Stimulated activated CD8-positive, alpha-beta memory T cell treated with anti-CD3 and anti-CD28 coated beads, Interleukin-2, amount 100 ng/mL, for 1 hour (primary cell): Measurements from ENCODE around the gene OR10R2.
"Not testable (repeated sequence)": the region's sequence is repeated elsewhere in the genome, so short reads cannot be mapped to it uniquely, and the experiment has no call there.

Experiments
- DNase-seq, 2 donors: peaks; one replicate each; pipeline ENCODE4 v3.0.0-alpha.2; 2020; ENCODE audit warnings: low read depth in 2 of 2

The OR10R2 gene, protein sequence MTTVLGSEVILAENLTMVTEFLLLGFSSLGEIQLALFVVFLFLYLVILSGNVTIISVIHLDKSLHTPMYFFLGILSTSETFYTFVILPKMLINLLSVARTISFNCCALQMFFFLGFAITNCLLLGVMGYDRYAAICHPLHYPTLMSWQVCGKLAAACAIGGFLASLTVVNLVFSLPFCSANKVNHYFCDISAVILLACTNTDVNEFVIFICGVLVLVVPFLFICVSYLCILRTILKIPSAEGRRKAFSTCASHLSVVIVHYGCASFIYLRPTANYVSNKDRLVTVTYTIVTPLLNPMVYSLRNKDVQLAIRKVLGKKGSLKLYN

DNA sequence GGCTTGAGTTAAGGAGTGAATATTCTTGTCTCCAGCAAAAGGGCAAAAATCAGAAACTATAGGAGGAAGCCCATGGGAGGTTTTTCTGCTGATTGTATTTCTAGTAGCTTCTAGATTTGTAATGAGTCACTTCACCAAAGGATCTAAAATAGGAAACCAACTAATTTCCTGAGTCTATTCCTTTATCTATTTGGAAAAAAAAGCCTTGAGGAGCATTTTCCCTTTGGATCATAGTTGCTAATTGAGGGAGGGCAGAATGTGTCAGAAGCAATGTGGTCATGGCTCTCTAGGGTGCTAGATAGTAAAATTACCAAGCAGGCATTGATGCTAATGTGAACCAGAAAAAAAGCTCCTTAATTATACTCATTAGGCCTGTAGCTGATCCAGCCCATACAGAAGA lies at the start of gene OR10R2:
OR10R2 (plus strand) TSS at position 301 of the 400 bp plus-strand sequence. CDS start 106 bp downstream, outside the sequence.
- DNase-seq, result no peak

DNA sequence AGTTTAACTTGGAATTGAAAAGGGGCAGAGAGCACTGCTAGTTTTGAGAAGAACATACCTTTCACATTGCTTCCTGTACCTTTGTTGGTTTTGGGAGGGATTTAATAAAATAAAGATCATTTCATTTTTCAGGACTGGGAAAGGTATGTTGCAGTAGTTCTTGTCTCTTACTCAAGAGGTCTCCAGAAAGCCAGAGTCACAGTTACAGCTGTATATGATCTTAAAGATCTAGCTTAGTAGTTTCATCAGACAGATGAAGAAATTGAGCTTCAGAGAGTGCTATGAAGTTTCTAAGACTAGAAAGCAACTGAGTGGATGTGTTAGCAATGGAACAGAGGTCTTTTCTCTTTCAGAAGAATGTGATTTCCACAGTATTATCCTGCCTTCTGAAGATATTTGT lies 47.0 kb upstream of the OR10R2 start:
- DNase-seq, result no peak

DNA sequence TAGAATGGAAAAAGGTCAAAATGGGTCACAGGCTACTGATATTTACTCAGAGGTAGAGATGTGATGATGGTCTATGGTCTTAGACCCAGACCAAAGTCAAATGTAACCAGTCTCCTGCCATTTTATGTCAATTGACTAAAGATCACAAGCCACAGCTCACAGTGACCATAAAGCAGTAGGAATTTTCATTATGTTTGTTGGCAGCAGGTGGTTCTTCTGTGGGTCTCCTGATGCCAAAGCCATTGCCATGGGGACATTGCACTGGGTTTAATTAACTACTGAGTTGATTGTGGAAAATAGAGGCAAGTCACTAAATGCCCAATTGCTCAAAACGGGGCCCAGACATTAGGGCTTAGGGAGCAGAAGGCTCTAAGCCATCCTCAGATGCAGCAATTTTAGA lies 45.9 kb upstream of the OR10R2 start, which contains the start of gene OR10K2:
OR10K2 (minus strand) TSS at position 101 of the 400 bp plus-strand sequence. CDS start 5,371 bp downstream, outside the sequence.
- no peak for DNase-seq

DNA sequence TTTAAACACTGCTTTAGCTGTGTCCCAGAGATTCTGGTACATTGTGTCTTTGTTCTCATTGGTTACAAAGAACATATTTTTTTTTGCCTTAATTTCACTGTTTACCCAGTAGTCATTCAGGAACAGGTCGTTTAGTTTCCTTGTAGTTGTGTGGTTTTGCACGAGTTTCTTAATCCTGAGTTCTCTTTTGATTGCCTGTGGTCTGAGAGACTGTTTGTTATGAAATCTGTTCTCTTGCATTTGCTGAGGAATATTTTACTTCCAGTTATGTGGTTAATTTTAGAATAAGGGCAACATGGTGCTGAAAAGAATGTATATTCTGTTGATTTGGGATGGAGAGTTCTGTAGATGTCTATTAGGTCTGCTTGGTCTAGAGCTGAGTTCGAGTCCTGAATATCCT lies 41.9 kb upstream of the OR10R2 start:
- DNase-seq, result not testable (repeated sequence)

DNA sequence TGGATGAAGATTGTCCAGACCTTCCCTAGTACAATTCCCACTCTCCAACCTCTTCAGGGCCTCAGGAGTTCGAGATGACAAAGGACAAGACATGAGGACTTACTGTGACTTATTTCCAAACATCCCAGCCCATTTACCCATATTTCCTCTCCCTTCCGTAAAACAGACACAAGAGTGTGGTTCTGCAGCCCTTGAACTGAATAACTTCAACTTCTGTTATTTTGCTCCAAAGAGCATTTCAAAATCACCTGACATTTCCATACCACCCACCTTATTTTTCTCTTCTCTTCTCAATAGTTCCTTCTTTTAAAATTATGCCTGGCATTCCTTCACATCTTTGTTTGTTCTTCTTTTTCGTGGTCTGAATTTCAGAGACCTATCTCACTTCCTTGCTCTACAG lies 37.3 kb upstream of the OR10R2 start:
- DNase-seq, result no peak

DNA sequence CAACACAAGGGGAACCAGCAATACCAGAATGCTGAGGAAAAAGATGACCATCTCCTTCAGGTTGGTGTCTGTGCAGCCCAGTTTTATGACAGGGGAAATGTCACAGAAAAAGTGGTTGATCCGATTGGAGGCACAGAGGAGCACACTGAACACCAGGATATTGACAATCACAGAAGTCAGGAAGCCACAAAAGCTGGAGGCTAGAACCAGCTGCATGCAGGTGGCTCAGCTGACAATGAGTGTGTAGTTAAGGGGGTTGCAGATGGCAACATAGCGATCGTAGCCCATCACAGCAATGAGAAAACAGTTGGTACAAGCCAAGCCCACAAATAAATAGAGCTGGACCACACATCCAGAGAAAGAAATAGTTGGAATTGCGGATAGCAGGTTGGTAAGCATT lies 26.6 kb upstream of the OR10R2 start:
- no peak for DNase-seq

DNA sequence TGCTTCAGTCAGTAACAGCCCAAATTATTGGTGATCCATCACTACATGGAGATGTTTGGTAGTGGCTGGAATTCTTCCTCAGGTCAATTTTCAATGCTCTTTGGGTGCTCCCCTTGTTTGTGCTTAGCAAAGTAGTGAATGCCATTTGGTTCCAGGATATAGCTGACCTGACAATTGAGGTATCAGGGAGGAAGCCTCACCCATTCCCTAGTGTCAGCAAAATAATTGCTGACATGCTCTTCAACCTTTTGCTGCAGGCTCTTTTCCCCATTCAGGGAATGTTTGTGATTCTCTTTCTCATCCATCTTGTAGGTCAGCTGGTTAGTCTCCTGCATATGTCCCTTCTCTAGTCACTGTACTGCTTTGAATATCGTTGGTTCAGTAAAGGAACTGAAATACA lies 17.5 kb upstream of the OR10R2 start:
- no peak for DNase-seq

DNA sequence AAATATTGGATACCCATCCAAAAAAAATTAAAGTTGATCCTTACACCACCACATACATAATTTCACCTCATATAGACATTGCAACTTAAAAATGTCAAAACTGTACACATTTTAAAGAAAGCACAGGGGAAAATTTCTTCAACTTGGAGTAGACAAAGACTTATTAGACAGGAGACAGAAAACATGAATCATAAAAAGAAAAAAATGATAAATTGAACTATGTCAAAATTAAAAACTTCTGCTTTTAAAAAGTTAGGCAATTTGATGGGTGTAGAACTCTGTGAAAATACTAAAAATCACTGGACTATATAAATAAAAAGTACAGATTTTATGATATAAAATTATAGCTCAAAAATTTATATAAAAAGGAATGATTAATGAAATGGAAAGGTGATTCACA lies 14.8 kb upstream of the OR10R2 start:
- DNase-seq, result no peak

DNA sequence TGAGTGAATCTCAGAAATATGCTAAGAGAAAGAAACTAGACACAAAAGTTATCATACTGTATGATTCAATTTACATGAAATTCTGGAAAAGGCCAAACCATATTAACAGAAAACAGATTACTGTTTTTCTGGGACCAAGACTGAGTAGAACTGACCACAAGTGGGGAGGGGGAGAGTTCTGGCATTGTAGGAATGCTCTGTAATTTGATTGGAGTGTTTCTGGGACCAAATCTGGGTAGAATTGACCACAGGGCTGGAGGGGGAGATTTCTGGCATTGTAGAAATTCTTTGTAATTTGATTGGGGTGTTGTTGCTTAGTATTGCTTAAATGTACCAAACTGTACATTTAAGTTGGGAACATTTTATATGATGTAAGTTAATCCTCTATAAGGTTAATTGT lies 13.8 kb upstream of the OR10R2 start:
- no peak for DNase-seq

DNA sequence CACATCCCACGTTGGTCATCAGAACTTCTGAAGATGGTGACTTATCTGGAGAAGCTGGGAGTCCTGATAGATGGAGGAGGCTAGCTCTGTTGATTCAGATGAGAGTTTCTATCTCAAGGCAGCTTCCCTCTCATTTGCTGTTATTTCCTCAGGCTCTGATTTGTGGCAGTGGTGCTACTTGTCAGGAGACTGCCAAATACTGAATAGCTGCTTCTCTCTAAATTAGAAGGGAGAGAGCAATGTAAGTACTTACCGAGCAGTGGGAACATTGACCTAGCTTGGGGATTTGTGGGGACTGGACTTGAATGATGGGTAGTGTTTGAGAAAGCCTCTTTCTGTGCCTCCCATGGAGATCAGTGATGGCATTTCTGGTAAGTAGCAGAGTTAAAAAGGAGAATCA lies 10.5 kb upstream of the OR10R2 start, which contains the start of gene OR10K1:
OR10K1 (plus strand) TSS at position 301 of the 400 bp plus-strand sequence. CDS start 3,728 bp downstream, outside the sequence.
- no peak for DNase-seq

DNA sequence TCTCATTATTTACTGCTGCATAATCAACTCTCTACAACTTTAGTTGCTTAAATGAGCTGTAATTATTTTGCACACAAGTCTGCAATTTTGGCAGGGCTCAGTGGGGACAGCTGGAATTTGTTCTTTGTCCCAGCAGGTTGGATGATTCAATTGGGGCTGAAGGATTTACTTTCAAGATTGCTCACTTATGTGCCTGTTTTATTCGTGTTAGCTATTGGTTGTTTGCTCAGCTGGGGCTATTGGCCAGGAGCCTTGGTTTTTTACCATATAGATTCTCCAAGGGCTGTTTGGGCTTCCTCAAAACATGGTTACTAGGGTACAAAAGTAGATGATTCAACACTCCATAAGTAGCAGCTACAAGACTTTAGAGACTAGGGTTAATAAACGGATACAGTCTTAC lies 13.4 kb downstream of the OR10R2 start:
- DNase-seq, result no peak

DNA sequence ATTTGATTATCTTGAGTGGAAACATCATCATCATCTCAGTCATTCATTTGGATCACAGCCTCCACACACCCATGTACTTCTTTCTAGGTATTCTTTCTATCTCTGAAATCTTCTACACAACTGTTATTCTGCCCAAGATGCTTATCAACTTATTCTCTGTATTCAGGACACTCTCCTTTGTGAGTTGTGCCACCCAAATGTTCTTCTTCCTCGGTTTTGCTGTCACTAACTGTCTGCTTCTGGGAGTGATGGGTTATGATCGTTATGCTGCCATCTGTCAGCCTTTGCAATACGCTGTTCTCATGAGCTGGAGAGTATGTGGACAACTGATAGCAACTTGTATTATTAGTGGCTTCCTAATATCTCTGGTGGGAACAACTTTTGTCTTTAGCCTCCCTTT lies 19.3 kb downstream of the OR10R2 start:
- no peak for DNase-seq

DNA sequence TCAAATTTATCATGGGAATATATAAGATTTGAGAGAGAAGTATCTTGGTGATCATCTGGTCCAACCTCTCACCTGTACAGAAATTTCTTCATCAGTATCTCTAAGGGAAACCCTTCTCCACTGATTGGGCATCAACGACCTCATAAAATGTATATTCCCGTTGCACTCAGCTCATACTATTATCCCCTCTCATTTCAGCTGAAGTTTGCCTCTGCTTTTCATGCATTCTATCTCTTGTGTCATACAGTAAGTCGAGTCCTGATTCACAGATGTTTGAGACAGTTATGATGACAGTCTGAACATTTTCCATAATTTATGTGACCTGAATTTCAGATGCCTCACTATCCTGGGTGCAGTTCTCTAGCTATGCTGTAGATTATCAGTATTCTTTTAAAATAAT lies 21.0 kb downstream of the OR10R2 start:
- DNase-seq, result no peak

DNA sequence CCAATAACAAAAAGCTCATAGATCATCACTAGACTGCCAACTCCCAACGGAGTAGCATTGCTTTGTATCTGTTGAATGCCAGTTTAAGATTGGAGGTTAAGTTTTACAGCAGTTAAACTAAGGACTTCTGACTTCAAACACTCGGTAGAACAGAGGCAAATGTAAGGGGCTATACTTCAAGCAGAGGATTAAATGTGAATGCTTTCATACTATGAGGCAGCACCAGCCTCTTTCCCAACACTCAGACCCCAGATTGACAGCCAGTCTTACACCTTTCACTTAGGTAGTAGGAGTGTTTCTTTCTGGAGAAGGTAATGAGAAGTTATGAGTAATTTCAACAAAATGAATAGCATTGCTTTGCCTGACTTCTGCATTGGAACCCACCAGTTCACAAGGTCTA lies 22.8 kb downstream of the OR10R2 start:
- DNase-seq, result no peak

DNA sequence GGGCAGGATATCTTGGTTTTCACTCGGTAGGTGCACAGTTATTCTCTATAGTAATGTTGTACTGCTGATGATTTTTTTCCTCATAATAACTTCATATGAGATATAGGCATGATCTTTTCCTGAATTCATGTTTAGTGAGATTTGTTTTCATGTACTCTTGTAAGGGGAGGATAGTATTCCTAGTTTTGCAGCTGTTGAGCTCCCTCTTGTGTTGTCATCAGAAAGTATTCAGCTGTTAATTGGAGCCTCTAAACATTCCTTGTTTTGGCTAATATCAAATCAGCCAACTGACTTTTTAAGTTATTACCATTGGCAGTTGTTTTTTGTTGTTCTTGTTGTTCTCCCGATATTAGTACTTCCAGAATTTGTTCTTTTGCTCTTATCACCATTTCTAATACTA lies 24.4 kb downstream of the OR10R2 start:
- DNase-seq, result no peak

DNA sequence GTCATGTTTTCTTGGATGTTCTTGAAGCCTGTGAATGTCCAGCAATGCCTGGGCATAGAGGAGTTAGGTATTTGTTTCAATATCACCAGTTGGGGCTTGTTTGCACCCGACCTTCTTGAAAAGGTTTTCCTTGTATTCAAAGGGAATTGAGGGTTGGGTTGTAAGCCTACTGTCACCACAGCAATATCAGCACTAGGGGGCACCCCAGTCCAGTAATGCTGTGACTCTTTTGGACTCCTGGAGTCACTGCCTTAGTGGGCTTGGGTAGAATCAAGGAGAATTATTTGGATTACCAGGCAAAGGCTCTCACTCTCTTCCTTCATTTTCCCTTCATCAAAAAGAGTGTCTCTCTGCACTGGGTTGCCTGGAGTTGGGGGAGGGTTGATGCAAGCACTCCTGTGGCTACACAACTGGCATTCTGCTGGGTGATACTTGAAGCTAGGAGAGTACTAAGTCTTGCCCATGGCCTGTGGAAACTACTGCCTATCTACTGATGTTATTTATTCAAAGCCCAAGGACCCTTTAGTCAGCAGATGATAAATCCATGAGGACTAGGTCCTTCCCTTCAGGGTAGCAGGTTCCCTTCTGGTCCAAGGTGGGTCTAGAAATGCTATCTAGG lies 34.5 kb downstream of the OR10R2 start:
- DNase-seq, result peak in 1 of 2 donors; percentile 19

DNA sequence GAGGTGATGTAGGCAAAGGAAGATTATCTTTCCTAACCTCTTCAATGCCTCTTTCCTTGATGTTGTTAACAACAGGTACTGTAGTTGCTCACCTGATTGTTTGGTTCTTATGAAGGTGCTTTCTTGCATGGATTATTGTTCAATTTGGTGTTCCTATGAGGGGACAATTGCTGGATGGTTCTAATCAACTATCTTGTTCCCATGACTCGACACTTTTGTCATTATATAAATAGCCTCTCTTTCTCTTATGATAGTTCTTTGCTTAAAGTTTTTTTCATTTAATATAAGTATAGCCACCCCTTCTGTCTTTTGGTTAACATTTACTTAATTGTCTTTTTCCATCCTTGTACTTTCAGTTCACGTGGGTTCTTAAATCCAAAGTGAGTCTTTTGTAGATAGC lies 35.5 kb downstream of the OR10R2 start:
- DNase-seq, result no peak

DNA sequence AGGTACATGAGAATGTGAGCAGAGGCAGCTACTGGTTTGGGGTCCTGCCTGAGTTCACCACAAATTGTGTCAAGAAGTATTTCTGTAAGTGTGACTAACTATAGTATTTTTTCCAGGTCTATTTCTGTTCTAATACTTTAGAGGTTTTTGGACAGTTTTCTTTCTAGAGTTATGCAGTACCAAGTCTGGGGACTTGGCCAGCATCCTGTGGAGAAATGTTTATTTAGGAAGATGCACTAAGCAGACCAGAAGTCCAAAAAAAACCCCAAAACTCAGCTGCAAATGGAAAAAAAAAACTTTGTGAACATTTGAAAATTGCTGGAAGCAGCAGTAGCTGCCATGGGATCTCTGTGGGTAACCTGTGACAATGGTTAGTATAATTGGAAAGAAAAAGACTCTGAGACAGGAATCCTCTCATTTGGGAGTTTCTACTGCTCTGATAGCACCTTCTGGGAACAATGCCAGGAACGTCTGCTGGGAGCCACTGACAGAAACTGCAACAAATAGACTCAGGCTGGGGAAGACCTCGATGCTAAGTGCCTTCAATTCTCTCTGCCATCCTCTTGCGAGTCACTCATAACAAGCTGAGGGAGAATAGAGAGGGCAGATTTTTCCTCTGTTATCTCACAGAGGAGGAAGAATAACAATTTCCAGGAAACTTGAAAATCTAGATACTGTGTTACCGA lies 37.6 kb downstream of the OR10R2 start:
- no peak for DNase-seq

DNA sequence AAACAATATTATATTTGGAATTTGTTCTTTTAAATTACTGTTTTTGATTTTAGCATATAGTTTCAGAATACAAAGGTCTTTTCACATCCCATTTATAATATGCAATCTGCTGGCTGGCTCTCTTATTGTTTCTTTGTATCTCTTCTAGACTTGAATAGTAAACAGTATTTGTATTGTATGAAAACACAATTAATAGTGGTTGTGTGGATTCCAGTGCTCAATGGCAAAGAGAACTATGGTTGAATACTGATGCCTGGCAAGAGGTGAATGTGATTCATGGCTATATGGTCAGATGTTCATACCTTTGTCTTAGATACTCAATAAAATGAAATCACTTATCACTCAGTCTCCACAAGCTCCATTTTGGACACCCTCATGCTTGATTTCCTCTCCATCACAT lies 44.9 kb downstream of the OR10R2 start:
- no peak for DNase-seq

DNA sequence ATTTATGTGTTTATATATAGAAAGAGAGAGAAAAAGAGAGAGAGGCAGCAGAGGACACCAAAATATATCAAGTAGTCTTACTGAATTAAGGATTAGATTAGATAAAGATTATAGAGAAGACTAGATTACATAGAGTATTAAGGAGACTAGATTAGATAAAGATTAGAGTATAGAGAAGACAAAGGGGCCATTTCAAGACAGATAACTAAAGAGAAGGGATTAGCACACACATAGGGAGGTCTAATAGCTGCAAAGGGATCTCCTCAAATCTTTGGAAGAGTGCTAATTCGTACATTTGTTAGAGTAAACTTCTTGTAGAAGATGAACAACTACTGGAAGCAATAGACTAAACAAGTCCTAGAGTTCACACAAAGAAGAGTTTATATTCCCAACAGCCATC lies 48.0 kb downstream of the OR10R2 start:
- DNase-seq, result no peak

DNA sequence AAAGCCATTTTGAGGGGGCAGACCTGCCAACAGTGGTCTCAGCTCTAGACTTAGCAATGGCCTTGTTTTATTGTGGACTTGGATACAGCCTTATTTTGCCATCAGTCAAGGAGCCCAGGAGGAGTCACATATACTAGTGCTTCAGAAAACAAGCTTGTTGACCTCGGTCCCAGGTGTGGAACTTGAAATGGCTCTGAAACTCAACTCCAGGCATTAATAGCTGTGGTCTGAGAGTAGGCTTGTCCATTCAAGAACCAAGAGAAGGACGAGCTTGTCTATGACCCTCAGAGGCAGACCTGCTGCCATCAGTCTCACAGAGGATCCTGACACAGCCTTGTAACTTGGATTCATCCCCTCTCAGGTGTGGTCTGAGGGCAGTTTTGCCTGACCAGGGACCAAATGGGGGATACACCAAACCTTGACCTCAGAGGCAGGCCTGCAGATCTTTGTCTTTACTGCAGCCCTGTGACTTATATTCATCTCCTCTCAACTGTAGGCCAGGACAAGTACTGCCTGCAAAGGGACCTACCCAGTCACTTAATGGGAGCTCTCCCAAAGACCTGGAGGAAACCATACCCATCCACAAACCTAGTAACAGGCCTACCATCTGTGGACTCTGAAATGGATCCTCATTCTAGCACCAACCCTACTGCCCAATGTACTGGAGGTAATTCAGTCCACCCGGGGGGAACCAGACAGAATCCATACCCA lies 49.1 kb downstream of the OR10R2 start:
- DNase-seq, result no peak

DNA sequence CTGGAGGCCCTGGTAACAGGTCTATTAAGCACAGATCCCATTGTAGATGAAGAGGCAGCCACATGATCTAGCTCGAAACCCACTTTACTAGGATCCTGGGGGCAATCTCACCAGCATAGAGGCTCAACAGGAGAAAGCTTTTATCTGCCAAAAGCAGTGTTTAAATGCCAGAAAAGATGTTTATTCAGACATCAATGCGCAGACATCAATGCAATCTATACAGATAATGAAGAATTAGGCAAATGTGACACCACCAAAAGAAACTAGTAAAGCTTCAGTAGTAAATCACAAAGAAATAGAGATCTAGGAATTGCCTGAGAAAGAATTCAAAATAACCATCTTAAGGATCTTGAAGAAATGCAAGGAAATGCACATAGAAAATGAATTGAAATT lies 49.6 kb downstream of the OR10R2 start:
- DNase-seq, result no peak
